Astrocyte of the spinal cord (primary cell): Measurements from ENCODE around the gene DENND6B.

Experiments
- DNase-seq: peaks from one replicate; pipeline ENCODE4 v3.0.0; 2011; ENCODE audit warnings: low read depth, low spot score
- H3K4me3 ChIP-seq: 2 replicates; pipeline ENCODE4 v1.5.1; 2011; ENCODE audit warnings: low read depth, mild to moderate bottlenecking, low read length, moderate library complexity
- in situ Hi-C: cut with HindIII; loops from 2 replicates; pipeline ENCODE4 v1.10.0; 2017; ENCODE audit warnings: low sequenced_read_pairs
- TF ChIP-seq, protein P1 (sequence below): IDR thresholded peaks from 2 replicates; pipeline ENCODE4 v1.5.1; 2012; ENCODE audit warnings: low read depth, mild to moderate bottlenecking, low read length, inconsistent platforms

The DENND6B gene

DNA sequence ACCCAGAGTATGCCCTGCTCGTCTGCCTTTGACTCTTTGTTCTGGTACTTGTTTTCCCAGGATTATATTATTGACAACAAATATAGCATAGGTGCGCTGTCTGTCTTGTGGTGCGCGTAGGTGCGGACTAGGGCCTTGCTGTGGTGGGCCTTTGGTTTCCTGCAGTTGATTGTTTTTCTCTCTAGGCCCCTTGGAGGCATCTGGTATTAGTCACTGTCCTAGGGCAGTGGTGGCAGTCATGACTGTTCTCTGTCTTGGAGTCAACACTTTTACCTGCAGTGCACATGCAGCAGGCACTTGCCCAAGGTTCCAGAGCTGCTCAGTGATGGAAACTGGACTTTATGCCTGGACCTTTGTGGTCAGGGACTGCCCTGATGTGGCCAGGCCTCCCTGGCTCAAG is 34.9 kb upstream of the DENND6B start:
- DNase-seq, result no peak
- H3K4me3 ChIP-seq, result no peak overlapping the region
- TF ChIP-seq, protein P1, sequence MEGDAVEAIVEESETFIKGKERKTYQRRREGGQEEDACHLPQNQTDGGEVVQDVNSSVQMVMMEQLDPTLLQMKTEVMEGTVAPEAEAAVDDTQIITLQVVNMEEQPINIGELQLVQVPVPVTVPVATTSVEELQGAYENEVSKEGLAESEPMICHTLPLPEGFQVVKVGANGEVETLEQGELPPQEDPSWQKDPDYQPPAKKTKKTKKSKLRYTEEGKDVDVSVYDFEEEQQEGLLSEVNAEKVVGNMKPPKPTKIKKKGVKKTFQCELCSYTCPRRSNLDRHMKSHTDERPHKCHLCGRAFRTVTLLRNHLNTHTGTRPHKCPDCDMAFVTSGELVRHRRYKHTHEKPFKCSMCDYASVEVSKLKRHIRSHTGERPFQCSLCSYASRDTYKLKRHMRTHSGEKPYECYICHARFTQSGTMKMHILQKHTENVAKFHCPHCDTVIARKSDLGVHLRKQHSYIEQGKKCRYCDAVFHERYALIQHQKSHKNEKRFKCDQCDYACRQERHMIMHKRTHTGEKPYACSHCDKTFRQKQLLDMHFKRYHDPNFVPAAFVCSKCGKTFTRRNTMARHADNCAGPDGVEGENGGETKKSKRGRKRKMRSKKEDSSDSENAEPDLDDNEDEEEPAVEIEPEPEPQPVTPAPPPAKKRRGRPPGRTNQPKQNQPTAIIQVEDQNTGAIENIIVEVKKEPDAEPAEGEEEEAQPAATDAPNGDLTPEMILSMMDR, result no peak
- in situ Hi-C loops, result no loop called here

DNA sequence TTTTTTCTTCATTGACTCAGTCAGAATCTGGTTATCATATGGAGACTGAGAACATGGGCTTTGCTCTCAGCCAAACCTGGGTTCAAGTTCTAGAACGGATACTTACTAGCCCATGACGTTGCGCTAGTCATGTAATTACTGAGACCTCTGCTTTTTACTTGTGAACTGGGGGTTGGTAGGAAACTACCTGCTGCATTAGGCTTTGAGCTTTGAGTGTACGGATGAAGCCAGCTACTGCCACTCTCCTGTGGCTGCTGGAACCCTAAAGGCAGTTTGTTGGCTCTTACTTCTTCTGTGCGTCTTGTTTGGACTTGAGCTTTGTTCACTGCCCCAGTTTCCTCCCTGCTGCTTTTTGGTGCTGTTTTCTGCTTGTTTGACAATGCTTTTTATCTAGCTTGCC is 34.4 kb upstream of the DENND6B start:
- no peak overlapping the region for H3K4me3 ChIP-seq
- no peak for DNase-seq
- in situ Hi-C loops, result no loop called here
- TF ChIP-seq, protein P1, result no peak

DNA sequence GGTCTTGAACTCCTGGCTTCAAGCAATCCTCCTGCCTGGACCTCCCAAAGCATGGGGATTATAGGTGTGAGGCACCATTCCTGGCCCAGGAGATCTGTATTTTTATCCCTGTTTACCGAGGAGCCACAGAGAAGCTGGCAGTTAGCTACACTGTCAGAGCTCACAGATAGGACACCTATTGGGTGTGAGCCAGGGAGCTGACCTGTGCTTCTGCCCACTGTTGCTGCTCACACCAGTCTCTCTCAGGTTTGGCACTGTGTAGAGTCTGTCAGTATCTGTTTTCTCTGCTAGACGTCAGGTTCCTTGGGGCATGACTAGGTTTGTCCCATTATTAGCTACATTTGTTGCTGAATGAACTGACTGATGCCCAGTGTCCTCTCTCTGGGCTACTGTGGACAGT is 33.8 kb upstream of the DENND6B start:
- no peak overlapping the region for H3K4me3 ChIP-seq
- no peak for DNase-seq
- in situ Hi-C loops, result no loop called here
- TF ChIP-seq, protein P1, result no peak

DNA sequence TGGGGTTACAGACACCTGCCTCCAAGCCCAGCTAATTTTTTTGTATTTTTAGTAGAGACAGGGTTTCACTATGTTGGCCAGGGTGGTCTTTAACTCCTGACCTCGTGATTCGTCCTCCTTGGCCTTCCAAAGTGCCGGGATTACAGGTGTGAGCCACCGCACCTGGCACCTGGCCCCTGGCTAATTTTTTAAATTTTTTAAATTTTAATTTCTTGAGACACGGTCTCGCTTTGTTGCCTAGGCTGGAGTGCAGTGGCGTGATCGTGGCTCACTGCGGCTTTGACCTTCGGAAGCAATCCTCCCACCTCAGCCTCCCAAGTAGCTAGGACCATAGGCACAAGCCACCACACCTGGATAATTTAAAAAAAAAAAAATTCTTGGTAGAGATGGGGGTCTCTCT is 30.9 kb upstream of the DENND6B start:
- in situ Hi-C loops, result no loop called here
- no peak overlapping the region for H3K4me3 ChIP-seq
- TF ChIP-seq, protein P1, result no peak
- DNase-seq, result no peak

DNA sequence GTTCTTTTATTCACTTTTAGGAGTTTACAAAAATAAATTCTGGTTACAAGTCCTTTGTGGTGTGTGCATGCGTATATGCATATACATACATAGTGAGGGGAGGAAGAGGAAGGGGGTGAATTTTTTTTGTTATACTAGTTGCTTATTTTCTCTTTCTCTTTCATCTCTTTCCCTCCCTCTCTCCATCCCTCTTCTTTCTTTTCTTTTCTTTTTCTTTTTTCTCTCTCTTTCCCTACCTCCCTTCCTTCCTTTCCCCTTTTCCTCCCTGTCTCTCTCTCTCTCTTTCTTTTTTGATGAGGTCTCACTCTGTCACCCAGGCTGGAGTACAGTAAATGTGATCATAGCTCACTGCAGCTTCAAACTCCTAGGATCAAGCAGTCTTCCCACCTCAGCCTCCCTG is 30.4 kb upstream of the DENND6B start:
- no peak overlapping the region for H3K4me3 ChIP-seq
- TF ChIP-seq, protein P1, result no peak
- in situ Hi-C loops, result no loop called here
- DNase-seq, result no peak

DNA sequence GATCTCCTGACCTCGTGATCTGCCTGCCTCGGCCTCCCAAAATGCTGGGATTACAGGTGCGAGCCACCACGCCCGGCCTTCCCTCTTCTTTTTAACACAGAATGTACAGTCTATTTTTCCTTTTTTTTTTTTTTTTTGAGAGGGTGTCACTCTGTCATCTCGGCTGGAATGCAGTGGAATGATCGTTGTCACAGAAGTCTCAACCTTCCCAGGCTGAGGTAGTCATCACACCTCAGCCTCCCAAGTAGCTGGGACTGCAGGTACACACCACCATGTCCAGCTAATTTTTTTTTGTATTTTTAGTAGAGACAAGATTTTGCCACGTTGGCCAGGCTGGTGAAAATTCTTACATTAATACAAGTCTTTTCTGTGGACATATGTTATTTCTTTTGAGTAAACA is 29.4 kb upstream of the DENND6B start:
- H3K4me3 ChIP-seq, result no peak overlapping the region
- TF ChIP-seq, protein P1, result no peak
- DNase-seq, result no peak
- in situ Hi-C loops, result no loop called here

DNA sequence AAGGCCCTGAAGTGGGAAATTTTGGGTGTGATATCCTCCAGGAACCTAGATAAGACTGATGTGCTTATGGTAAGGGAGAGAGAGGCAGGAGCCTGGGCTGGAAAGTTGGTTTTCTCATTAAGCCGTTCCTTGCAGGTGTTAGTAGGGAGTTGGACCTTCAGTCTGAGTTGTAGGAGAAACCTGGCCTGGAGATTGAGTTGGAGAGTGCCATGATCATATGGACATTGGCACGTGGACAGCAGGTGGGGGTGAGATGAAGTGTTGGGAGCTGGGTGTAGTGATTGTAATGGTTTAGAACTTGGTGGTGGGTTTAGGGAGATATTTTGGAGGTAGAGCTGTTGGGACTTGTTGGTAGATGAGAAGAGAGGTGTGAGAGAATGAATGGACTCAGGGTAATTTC is 21.2 kb upstream of the DENND6B start:
- no peak for DNase-seq
- in situ Hi-C loops, result no loop called here
- TF ChIP-seq, protein P1, result no peak

More for the DNA sequence above, 21.2 kb upstream of the DENND6B start:
- H3K4me3 ChIP-seq, result no peak overlapping the region
